NCI-H2107 treated with DMSO at 0.1 percent for 48 hours (cell line): ENCODE data around the gene NDUFA12.

ENCODE experiments used
- DNase-seq: peaks from one replicate; lab custom pipeline; 2025; ENCODE audit not compliant: unreplicated experiment; lab: John Stamatoyannopoulos, UW

NDUFA12 gene

GRCh38 chr12:94942663-94943062, 60.8 kb downstream of the NDUFA12 start:
- DNase-seq: no peak

DNA sequence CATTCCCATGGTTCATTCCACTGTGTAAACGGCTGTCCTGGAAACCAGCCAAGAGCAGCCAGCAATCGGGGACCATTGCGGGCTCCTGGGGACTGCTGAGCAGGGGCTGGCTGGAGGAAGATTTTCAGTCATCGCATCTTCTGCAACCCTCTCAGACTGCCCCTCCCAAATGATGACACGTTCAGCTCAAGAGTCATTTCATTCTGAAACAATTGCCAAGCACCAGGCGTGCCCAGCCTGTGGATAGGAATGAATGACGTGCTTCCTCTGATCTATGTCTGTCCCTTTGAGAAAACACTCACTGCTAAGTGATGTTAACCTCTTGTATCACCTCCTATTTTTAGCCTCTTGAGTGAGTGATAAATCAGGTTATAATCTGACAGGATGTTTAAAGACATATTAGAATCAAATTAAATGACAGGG, 62.0 kb downstream of the NDUFA12 start:
- no peak for DNase-seq

DNA sequence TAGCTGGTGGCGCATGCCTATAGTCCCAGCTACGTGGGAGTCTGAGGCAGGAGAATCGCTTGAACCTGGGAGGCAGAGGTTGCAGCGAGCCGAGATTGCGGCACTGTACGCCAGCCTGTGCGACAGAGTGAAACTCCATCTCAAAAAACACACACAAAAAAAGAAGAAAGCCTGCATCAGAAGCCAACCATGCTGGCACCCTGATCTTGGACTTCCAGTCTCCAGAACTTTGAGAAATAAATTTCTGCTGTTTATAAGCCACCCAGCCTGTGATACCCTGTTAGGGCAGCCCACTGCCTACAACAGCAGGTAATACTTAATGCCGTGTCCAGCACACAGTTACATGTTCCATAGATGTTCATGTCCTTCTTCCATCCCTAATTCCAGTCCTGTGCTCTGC, 62.7 kb downstream of the NDUFA12 start:
- DNase-seq: no peak

GRCh38 chr12:94938583-94938982, 64.9 kb downstream of the NDUFA12 start:
- no peak for DNase-seq

DNA sequence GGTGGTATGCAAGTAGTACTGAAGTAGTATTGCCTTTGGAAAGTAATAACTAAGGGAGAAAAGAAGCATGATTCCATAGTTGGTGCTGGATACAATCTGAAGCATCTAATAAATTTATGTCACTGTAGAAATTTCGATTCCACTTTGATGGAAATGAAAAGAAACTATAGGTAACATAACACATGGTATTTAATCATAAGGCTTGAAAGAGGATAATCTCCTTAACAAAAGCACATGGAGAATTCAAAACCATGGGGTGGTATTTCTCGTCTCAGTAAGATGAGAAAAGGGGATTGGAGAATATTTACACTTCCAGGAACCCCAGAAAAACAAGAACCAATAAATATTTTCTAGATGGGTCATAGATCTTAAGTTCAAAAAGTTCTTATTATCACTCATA, 72.7 kb downstream of the NDUFA12 start:
- DNase-seq: no peak

GRCh38 chr12:94930216-94930654, 73.3 kb downstream of the NDUFA12 start:
- no peak for DNase-seq

GRCh38 chr12:94929780-94930179, 73.7 kb downstream of the NDUFA12 start:
- no peak for DNase-seq

DNA sequence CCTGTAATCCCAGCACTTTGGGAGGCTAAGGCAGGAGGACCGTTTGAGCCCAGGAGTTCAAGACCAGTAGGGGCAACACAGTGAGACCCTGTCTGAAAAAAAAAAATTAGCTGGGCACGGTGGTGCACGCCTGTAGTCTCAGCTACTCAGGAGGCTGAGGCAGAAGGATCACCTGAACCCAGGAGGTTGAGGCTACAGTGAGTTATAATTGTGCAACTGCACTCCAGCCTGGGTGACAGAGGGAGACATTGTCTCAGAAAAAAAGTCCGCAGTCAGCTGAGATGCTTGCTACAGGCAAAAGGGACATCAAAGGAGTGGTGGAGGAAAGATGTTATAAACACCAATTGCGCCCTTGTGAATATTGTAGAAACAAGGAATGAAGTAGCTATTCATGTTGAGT, 77.8 kb downstream of the NDUFA12 start:
- no peak for DNase-seq

GRCh38 chr12:94925206-94925605, 78.3 kb downstream of the NDUFA12 start:
- DNase-seq: no peak

DNA sequence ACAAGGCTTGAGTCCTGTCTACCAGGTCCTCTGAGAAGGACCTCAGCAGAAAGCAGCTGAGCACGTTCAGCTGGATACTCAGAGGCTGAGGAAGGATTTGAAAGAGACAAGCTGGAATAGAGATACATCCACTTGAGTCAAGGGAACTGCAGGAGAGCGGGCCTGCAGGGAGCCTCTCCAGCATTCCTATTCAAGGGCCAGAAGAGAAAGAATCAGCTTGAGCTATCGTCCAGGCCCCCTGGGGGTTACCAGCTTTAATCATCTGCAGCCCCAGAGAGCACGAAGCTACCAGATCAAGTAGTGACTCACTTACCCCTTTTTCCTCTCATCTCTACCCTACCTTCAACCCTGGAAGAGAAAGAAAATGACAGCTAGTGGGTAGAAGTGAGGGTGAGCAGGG, 80.9 kb downstream of the NDUFA12 start:
- no peak for DNase-seq
